ENCODE data around the gene SF3B2.

- no peak for TF ChIP-seq CTCF (IDR thresholded peaks at IDR 0.05; ENCODE audit: low read depth, low read length)
- TF ChIP-seq MAX (IDR thresholded peaks at IDR 0.05; ENCODE audit: low read depth, low read length) = no peak
- no peak for TF ChIP-seq POLR2A (IDR thresholded peaks at IDR 0.05; ENCODE audit: extremely low read depth, insufficient read length)
- TF ChIP-seq MYC (IDR thresholded peaks at IDR 0.05; ENCODE audit: low read depth, low read length) = no peak
Measured at GRCh38 chr11:66015936-66016792, 36.0 kb upstream of the SF3B2 start.

Data from NB4 (cell line).